Measurements from ENCODE around the gene CRYBG1.
"Not testable (repeated sequence)": the region's sequence is repeated elsewhere in the genome, so short reads cannot be mapped to it uniquely, and the experiment has no call there.

The CRYBG1 gene

GRCh38 chr6:106553440-106553839 lies 192.9 kb downstream of the CRYBG1 start:
- no peak for DNase-seq (ENCODE audit: low read depth)

GRCh38 chr6:106555767-106556166 lies 195.2 kb downstream of the CRYBG1 start:
- DNase-seq (ENCODE audit: low read depth), result no peak

- DNase-seq (ENCODE audit: low read depth), result no peak
Measured at GRCh38 chr6:106556368-106556960, 195.9 kb downstream of the CRYBG1 start.

- no peak for DNase-seq (ENCODE audit: low read depth)
Measured at GRCh38 chr6:106557837-106558236, 197.3 kb downstream of the CRYBG1 start.

- DNase-seq (ENCODE audit: low read depth), result no peak
Measured at GRCh38 chr6:106558364-106558763, 197.8 kb downstream of the CRYBG1 start.

- DNase-seq (ENCODE audit: low read depth), result not testable (repeated sequence)
Measured at GRCh38 chr6:106559659-106560058, 199.1 kb downstream of the CRYBG1 start.

- DNase-seq (ENCODE audit: low read depth), result no peak
Measured at GRCh38 chr6:106560996-106561685, 200.6 kb downstream of the CRYBG1 start.

GRCh38 chr6:106561686-106562405 lies 201.3 kb downstream of the CRYBG1 start:
- DNase-seq (ENCODE audit: low read depth), result no peak

- DNase-seq (ENCODE audit: low read depth), result no peak
Measured at GRCh38 chr6:106563614-106564013, 203.1 kb downstream of the CRYBG1 start.

GRCh38 chr6:106564476-106564875 lies 204.0 kb downstream of the CRYBG1 start:
- no peak for DNase-seq (ENCODE audit: low read depth)

- DNase-seq (ENCODE audit: low read depth), result no peak
Measured at GRCh38 chr6:106568530-106568929, 208.0 kb downstream of the CRYBG1 start.

- no peak for DNase-seq (ENCODE audit: low read depth)
Measured at GRCh38 chr6:106569428-106569827, 208.9 kb downstream of the CRYBG1 start.

GRCh38 chr6:106572436-106572835 lies 211.9 kb downstream of the CRYBG1 start:
- DNase-seq (ENCODE audit: low read depth), result no peak

GRCh38 chr6:106572875-106573585 lies 212.5 kb downstream of the CRYBG1 start:
- no peak for DNase-seq (ENCODE audit: low read depth)

GRCh38 chr6:106574741-106575458 lies 214.4 kb downstream of the CRYBG1 start:
- DNase-seq (ENCODE audit: low read depth), result peak; percentile 53

GRCh38 chr6:106579281-106579680 lies 218.8 kb downstream of the CRYBG1 start:
- DNase-seq (ENCODE audit: low read depth), result no peak

- DNase-seq (ENCODE audit: low read depth), result no peak
Measured at GRCh38 chr6:106581468-106581867, 221.0 kb downstream of the CRYBG1 start.

- no peak for DNase-seq (ENCODE audit: low read depth)
Measured at GRCh38 chr6:106586815-106587415, 226.4 kb downstream of the CRYBG1 start.

GRCh38 chr6:106588937-106589336 lies 228.4 kb downstream of the CRYBG1 start:
- DNase-seq (ENCODE audit: low read depth), result not testable (repeated sequence)

- peak; percentile 82 for DNase-seq (ENCODE audit: low read depth)
Measured at GRCh38 chr6:106591111-106591825, 230.8 kb downstream of the CRYBG1 start.

GRCh38 chr6:106599440-106599839 lies 238.9 kb downstream of the CRYBG1 start:
- no peak for DNase-seq (ENCODE audit: low read depth)
